HS-5 (cell line): ENCODE results near the gene RNF141.

Experiments used
- DNase-seq: peaks from one replicate; pipeline ENCODE4 v3.0.0-alpha.2; 2012; ENCODE audit warnings: low read depth

The RNF141 gene

DNA sequence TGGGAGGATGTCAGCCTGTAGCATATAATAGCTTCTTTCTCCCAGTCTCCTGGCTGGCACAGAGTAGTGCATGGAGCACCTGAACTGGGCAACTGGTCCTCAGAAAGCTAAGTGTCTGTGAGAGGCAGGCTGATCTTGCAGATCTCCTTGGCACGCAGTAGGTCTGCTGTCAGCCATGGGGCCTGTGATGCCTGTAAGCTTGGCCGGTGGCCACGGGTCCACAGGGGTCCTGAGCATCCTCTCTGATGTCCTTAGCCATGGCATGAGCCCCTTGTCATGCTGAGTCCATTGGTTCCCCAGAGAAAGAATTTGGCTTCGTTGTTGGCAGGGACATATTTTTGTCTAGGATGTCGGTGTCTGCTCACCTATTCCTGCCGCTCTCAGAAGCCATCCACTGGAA, 61.0 kb downstream of the RNF141 start:
- DNase-seq: no peak

DNA sequence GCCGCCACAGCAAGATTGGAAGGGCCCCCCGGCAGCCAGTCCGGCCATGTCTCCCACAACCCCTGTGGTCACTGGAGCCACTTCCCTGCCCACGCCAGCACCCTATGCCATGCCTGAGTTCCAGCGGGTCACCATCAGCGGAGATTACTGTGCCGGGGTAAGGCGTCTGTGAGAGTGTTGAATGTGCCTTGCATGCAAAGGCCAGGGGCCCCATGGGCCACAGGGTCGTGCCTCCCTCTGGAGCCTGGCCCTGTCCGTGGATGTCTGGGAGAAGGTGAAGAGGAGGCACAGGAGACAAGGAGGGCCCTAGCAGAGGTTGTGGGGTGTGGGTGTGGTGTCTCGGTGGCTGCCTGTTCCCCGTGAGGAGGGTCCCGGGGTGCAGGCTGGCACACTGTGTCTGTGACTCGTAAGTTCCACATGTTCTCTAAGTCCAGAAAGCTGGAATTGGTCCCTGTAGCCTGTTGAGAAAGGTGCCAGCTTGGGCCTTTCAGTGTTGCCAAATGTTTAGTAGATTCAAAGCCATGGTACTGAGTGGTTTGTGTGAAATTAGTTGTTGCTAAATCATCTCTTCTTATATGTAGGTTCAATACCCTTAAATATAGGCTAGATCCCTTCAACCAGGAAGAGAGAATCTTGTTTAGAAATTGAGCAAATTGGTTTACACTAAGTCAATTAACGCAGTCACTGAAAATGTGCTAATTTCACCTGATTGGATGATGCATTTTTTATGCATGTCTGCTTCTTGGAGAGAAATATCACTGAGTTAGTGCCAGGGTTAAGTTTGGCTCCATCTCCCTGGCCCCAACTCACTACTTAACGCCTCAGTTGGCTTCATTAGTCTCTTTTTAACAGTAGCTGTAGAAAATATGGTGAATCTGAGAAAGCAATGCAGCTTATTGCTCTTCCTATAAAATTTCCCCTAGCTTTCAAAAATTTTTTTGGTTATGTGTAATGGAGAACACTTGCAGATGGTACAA, 62.1 kb downstream of the RNF141 start:
- DNase-seq: no peak

DNA sequence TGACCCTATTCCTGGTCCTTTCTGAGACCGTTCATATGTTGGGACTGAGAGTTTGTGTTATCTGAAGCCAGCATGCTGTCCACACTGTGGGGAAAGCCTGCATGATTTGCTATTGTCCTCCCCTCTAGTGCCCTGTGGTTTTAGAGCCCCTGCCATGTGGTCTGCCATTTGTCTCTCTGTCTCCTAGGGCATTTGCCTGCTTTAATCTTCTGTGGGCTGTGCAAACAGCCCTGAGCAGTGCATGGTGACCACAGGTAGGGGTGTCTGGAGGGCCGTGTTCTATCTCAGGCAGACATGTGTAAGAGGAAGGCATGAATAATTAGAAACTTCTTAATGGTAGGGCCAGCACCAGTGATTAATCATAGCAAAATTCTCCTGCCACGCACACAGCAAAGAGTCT, 62.9 kb downstream of the RNF141 start:
- no peak for DNase-seq

GRCh38 chr11:10477690-10478046, 63.3 kb downstream of the RNF141 start:
- no peak for DNase-seq

- DNase-seq: no peak
Observed at GRCh38 chr11:10476927-10477689, 63.9 kb downstream of the RNF141 start.

DNA sequence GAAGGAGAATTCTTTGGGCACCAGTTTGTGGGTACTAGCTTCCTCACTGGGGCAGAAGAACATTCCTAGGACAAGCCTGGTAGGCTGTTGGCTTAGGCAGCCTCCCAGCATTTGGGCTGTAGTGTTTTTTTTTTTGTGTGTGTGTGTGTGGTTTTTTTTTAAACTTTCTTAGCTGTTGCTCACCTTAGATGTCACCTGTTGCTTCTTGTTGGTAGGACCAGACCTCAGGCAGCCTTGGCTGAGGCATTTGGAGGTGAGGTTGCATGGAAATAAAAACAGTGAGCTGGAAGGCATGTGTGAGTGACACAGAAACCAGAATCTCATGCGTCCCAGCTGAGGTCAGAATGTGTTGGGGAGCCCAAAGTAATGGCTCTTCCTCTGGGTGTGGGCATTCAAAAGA, 64.6 kb downstream of the RNF141 start:
- no peak for DNase-seq

DNA sequence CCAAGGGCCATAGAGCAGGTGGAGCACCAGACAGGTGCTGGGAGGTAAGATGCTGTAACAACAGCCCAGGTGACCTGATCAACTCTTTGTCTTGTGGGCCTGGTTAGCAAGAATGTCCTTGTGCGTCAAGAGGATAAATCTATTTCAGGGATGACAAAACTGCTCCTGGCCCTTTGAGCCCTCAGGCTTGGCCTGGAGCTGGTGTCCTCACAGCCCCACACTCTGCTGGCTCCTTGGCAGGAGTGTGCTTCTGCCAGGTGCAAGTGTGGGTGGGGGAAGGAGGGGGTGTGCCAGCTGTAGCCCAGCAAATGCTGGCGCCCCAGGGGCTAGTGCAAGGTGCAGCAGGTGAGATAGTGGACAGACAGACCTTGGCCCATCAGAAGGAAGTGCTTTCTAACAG, 66.4 kb downstream of the RNF141 start:
- DNase-seq: no peak

DNA sequence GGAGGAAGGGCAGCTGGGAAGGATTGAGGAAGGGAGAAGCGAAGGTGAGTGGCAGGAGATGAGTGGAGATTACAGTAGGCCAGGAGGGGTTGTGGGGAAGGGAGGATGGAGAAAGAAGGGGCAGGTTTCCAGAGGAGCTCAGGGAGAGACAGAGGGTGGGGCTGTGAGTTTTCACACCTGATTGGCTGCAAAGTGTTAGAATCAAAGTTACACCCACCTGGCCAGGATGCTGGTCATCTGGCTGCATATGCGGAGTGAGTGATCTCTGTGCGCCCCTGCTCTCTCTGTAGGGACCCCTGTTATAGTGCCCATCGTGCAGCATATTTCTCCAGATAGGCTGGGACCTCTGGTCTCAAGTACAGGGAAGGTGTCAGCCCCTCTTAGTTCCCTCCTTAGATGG, 67.6 kb downstream of the RNF141 start:
- DNase-seq: no peak

- no peak for DNase-seq
Observed at GRCh38 chr11:10462746-10463300, 78.2 kb downstream of the RNF141 start.
